GM18861 (cell line): ENCODE results near the gene TMSB4X.
"Not testable (repeated sequence)": the region's sequence is repeated elsewhere in the genome, so short reads cannot be mapped to it uniquely, and the experiment has no call there.

Source experiments
- ATAC-seq: cut with Tn5 transposase; IDR thresholded peaks from one replicate; pipeline ENCODE4 v1.9.1; 2021; ENCODE audit not compliant: unreplicated experiment

TMSB4X gene

DNA sequence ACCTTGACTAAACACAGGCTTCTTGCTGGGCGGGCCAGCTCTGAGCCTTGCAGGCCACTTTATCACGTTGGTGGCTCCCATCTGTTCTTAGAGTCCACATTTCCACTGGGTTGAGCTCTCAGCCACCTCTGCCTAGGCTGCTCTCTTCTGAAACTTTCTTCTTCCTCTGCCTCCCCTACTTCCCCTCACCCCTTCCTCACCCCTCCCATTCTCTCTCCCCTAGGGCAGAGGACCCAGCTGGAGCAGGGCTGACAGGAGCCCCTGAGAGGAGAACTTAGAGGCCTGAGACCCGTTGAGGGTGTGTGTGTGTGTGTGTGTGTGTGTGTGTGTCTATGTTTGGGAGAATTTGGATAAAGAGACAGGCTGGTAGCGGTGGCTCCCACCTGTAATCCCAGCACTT, 19.9 kb upstream of the TMSB4X start:
- ATAC-seq: no peak

DNA sequence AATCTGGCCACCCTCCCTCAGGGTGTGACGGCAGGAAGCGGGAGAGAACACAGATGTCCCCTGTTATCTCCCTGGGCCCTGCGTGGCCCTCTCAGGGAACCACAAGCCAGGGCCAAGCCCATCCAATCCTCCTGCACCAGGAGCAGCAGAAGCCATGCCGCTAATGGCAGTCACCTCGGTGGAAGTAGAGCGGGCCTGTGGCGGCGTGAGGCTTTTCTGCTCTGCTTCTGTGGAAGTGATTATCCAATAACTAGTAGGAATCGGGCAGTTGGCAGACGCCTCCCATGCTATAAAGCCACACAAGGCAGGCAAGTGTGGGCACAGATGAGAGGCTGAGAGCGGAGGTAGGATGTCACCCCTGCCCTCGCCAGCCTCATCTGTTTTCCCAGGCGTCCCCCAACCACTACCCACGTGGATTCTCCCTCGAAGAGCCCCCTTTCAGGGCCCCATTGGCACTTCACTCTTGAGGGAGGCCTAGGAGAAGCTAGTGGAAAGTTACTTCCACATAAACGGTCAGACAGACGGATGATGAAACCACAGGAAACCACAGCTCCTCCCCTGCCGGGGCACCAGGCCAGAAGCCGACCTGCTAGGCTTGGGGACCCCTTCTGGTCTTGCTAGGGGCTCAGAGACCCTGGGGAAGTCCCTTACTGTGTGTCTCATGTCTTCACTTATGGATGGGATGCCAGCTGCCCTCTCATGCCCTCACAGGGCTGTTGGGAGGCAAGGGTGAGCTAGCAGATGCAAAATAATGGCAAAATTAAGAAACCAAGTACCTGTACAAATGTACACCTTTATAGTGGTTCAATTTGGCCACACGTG, 18.8 kb upstream of the TMSB4X start:
- peak; percentile 37 for ATAC-seq

GRCh38 chrX:12956704-12957534, 18.0 kb upstream of the TMSB4X start:
- peak; percentile 65 for ATAC-seq

DNA sequence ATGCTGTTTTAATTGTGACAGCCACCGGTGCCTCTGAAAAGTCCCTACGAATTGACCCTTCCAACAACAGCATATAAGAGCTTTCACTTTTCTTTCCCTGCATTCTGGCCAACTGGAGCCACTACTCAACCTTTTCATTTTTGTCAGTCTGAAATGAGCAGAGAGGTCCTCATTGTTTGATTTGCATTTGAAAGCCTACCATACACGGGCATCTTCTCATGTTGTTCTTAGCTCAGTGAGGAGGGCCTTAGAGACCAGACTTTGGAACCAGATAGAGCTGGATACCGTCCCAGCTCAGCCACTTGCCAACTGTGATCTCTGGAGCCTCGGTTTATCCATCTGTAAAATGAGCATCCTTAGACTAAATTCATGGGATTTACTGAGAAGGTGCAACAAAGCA, 16.9 kb upstream of the TMSB4X start:
- no peak for ATAC-seq

GRCh38 chrX:12958461-12958860, 16.4 kb upstream of the TMSB4X start:
- no peak for ATAC-seq

DNA sequence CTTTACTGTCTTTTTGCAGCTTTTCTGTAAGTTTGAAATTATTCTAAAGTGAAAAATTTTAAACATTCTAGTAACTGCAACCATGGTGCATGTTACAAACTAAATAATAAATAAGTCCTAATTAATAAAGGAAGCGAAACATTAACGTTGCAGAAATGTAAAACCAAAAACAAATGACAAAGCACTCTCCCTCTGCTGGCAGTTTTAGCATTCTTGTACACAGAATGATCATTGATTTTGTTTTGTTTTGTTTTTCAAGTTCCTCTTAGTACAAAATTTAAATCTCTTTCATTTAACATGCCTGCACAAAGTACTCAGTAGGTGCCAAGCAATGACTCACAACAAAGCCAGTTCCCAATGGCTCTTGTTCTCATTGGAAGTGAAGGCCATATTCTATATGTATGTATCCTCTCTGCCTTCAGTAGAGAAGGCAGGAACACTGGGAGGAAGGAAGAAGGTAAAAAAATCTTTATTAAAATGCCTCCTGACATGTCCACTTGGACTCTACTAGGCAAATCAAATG, 13.7 kb upstream of the TMSB4X start:
- no peak for ATAC-seq

GRCh38 chrX:12962041-12962504, 12.8 kb upstream of the TMSB4X start:
- ATAC-seq: peak; percentile 38

GRCh38 chrX:12963210-12963850, 11.6 kb upstream of the TMSB4X start:
- not testable (repeated sequence) for ATAC-seq

- no peak for ATAC-seq
Observed at GRCh38 chrX:12965131-12965940, 9.6 kb upstream of the TMSB4X start.

GRCh38 chrX:12966151-12966550, 8.8 kb upstream of the TMSB4X start:
- ATAC-seq: no peak

DNA sequence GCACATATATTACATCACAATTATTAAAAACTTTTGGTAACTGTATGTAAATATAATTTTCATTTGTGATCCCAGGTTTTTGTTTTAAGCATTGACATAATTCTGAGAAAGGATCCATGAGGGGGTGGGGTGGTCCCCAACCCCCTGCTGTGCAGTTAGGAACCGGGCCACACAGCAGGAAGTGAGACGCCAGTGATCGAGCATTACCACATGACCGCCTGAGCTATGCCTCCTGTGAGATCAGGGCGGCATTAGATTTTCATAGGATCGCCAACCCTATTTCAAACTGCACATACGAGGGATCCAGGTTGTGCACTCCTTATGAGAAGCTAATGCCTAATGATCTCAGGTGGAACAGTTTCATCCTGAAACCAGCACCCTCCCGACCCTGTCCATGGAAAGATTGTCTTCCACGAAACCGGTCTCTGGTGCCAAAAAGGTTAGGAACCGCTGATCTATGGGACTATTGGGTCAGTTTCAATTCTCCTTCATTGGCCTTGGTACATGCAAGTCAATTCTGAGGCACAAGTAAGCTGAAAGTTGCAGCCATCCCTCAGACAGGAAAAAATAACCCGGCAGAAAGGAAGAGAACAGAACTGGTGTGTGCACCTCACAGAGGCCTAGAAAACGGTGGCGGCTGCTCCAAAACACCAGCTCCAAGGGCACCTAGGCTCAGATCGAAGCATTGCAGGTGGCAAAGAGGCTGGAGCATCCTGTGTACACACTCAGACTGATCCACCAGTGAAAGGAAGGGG, 7.0 kb upstream of the TMSB4X start:
- no peak for ATAC-seq

GRCh38 chrX:12970691-12971202, 4.2 kb upstream of the TMSB4X start:
- ATAC-seq: no peak

GRCh38 chrX:12971282-12972003, 3.5 kb upstream of the TMSB4X start:
- no peak for ATAC-seq

DNA sequence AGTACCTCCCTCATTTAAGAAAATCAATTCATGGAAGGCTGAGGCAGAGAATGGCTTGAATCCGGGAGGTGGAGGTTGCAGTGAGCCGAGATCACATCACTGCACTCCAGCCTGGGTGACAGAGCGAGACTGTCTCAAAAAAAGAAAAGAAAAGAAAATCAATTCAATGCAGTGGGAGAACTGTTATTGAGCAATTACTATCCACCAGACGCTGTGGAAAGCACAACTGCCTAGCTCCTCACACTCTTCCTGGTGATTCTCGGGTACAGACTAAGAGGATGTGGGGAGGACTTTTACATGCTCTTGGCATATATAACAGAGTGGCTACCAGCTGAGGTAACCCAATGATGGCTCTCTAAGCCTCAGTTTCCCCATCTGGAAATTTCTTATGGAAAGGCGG, 2.7 kb upstream of the TMSB4X start:
- no peak for ATAC-seq

- ATAC-seq: no peak
Observed at GRCh38 chrX:12972878-12973560, 1.9 kb upstream of the TMSB4X start.

DNA sequence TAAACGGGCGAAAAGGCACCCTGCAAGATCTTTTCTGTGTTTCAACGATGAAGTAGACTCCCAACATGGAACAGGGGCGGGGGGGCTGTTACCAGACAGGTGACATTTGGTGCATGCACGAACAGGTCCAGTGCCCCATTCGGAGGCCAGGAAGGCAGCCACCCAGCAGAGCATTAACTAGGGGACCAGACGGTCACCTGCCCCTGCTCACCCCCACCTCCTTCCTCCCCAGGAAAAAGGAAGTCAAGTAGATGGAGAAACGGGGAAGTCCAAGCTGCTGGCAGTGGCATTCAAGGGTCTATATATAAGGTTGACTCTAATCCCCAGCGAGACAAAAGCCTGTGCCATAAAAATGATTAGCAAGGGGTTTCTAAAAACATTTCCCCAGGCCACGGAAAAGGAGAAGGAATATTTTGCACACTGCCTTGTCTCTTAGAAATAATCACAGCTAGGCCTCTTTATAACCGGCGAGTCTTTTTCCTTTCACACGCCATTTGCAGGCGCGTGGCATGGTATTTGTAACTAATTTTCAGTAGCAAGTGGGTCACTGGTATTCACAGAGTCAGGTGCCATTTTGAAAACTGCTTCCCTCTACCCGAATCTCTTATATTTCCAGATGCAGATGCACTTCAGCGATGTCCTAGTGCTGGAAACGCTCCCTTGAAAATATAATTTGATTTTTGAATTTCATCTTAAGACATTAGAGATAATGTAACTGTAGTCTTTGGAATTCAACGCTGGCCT, 1.2 kb upstream of the TMSB4X start:
- ATAC-seq: no peak

- ATAC-seq: no peak
Observed at GRCh38 chrX:12974305-12974795, 560 bp upstream of the TMSB4X start.

GRCh38 chrX:12975670-12975965, 708 bp downstream of the TMSB4X start:
- ATAC-seq: no peak
